GM12878 (cell line): ENCODE measurements around the gene PDGFD. TPM values are rescaled to one million over a fixed set of nuclear protein-coding genes. Genes with fewer than 3 reads are reported as not detected.

Experiments used
- ATAC-seq: fragments of 200-7000 bp; cut with Tn5 transposase; 3 replicates; pipeline ENCODE4 v1.9.1; 2020; ENCODE audit warnings: mild to moderate bottlenecking, moderate library complexity
- BruUV-seq: library from RNA; stranded (reverse); fragments of 400-500 nt; replicated peaks from 2 replicates; lab custom pipeline; 2021; lab: Mats Ljungman, UMichigan
- CTCF ChIA-PET: fragments of 300-600 bp; sonication (Branson Sonifier 250); formaldehyde crosslinking; extraction: SDS; loops from one replicate; lab custom pipeline; 2021; ENCODE audit warnings: inconsistent platforms; lab: Yijun Ruan, JAX
- POLR2A ChIA-PET: fragments of 350-600 bp; formaldehyde crosslinking; extraction: SDS; loops from one replicate; lab custom pipeline; 2021; ENCODE audit warnings: inconsistent platforms; lab: Charles Lee
- RAD21 ChIA-PET: fragments of 300-600 bp; sonication (Branson Sonifier 250); formaldehyde crosslinking; loops from one replicate; lab custom pipeline; 2023; ENCODE audit warnings: antibody characterized with exemption; ENCODE audit not compliant: unreplicated experiment; lab: Charles Lee
- SMC1A ChIA-PET: fragments of 300-600 bp; sonication (Branson Sonifier 250); formaldehyde crosslinking; loops from one replicate; lab custom pipeline; 2023; ENCODE audit not compliant: unreplicated experiment, uncharacterized antibody; lab: Charles Lee
- DNase-seq: peaks from one replicate; pipeline ENCODE4 v3.0.0-alpha.2; 2011; ENCODE audit warnings: low read depth, low spot score
- FAIRE-seq: peaks from 3 replicates; lab custom pipeline; 2011; peaks lifted over from hg19 to GRCh38; lab: Jason Lieb, UNC
- H2AFZ ChIP-seq: 2 replicates; pipeline ENCODE4 v1.6.0; 2011; ENCODE audit warnings: low read depth, low read length, control low read depth; ENCODE audit not compliant: control insufficient read depth
- H3K27ac ChIP-seq: 2 replicates; pipeline ENCODE4 v1.5.1; 2011; ENCODE audit warnings: control low read depth; ENCODE audit not compliant: control insufficient read depth, insufficient read depth
- H3K27me3 ChIP-seq, 2 experiments: replicated peaks in 1 of 2; 2 replicates each; pipeline versions ENCODE4 v1.6.0 to v1.6.1; 2011; ENCODE audit warnings: low read length in 1 of 2; ENCODE audit not compliant: control insufficient read depth in 2 of 2, insufficient read depth in 2 of 2
- H3K36me3 ChIP-seq, 2 experiments: 2 replicates each; pipeline ENCODE4 v1.5.1; 2011; ENCODE audit warnings: low read length in 1 of 2; ENCODE audit not compliant: control insufficient read depth in 2 of 2, insufficient read depth in 2 of 2
- H3K4me1 ChIP-seq: 2 replicates; pipeline ENCODE4 v1.6.1; 2011; ENCODE audit warnings: mild to moderate bottlenecking, low read length, moderate library complexity, mixed read lengths; ENCODE audit not compliant: control insufficient read depth, insufficient read depth
- H3K4me2 ChIP-seq: 2 replicates; pipeline ENCODE4 v1.6.0; 2011; ENCODE audit warnings: control low read depth; ENCODE audit not compliant: control insufficient read depth, insufficient read depth
- H3K4me3 ChIP-seq: fragments of 200-600 bp; sonication (generic); 2 replicates; pipeline ENCODE4 v1.5.1; 2016
- H3K79me2 ChIP-seq: 2 replicates; pipeline ENCODE4 v1.6.0; 2011; ENCODE audit warnings: low read length; ENCODE audit not compliant: control insufficient read depth, insufficient read depth
- H3K9ac ChIP-seq: 2 replicates; pipeline ENCODE4 v1.8.0; 2011; ENCODE audit warnings: low read length, control low read depth, mixed read lengths; ENCODE audit not compliant: control insufficient read depth, insufficient read depth
- H3K9me3 ChIP-seq: replicated peaks from 3 replicates; pipeline ENCODE4 v1.5.1; 2011; ENCODE audit warnings: mild to moderate bottlenecking, low read length; ENCODE audit not compliant: control insufficient read depth, insufficient read depth
- H4K20me1 ChIP-seq: 2 replicates; pipeline ENCODE4 v1.6.0; 2011; ENCODE audit not compliant: control insufficient read depth, insufficient read depth
- BACH1 ChIP-seq: fragments of 450-650 bp; IDR thresholded peaks from 2 replicates; pipeline ENCODE4 v1.6.1; 2017; ENCODE audit warnings: mild to moderate bottlenecking, borderline replicate concordance
- BHLHE40 ChIP-seq, 2 experiments: fragments of 450-650 bp in 1 of 2; IDR thresholded peaks; 2 replicates each; pipeline ENCODE4 v1.6.1; 2011 to 2017; ENCODE audit warnings: low read depth in 2 of 2, borderline replicate concordance in 1 of 2, improper control_type of control experiment in 1 of 2, low read length in 1 of 2, mild to moderate bottlenecking in 1 of 2
- CEBPB ChIP-seq, 2 experiments: fragments of 150-350 bp in 1 of 2; IDR thresholded peaks; 2 replicates each; pipeline ENCODE4 v1.6.1; 2012 to 2014; ENCODE audit warnings: low read depth in 2 of 2, low read length in 2 of 2, borderline replicate concordance in 1 of 2, inconsistent platforms in 1 of 2
- CHD4 ChIP-seq: fragments of 200-600 bp; sonication (generic); IDR thresholded peaks from 2 replicates; pipeline ENCODE4 v1.6.1; 2016; ENCODE audit warnings: mild to moderate bottlenecking
- MYB ChIP-seq: fragments of 150-350 bp; IDR thresholded peaks from 2 replicates; pipeline ENCODE4 v1.6.1; 2014; ENCODE audit warnings: mild to moderate bottlenecking, low read depth, low read length, borderline replicate concordance
- MYC ChIP-seq: IDR thresholded peaks from 2 replicates; pipeline ENCODE4 v1.6.1; 2011; ENCODE audit warnings: mild to moderate bottlenecking, low read length, moderate library complexity, inconsistent platforms; ENCODE audit not compliant: insufficient read depth, insufficient replicate concordance, insufficient read length, severe bottlenecking
- NFXL1 ChIP-seq: fragments of 450-650 bp; IDR thresholded peaks from 2 replicates; pipeline ENCODE4 v1.6.1; 2017; ENCODE audit warnings: antibody characterized with exemption, mild to moderate bottlenecking, borderline replicate concordance
- NFYA ChIP-seq: IDR thresholded peaks from 2 replicates; pipeline ENCODE4 v1.6.1; 2011; ENCODE audit warnings: low read depth, mild to moderate bottlenecking, low read length, improper control_type of control experiment, borderline replicate concordance
- PAX5 ChIP-seq: IDR thresholded peaks from 2 replicates; pipeline ENCODE4 v1.6.1; 2011; ENCODE audit warnings: low read depth, low read length, borderline replicate concordance
- PAX8 ChIP-seq: fragments of 450-650 bp; IDR thresholded peaks from 2 replicates; pipeline ENCODE4 v1.6.1; 2017; ENCODE audit warnings: mild to moderate bottlenecking, moderate library complexity
- PML ChIP-seq: IDR thresholded peaks from 2 replicates; pipeline ENCODE4 v1.6.1; 2012; ENCODE audit warnings: low read length, inconsistent platforms
- POU2F2 ChIP-seq: IDR thresholded peaks from 3 replicates; pipeline ENCODE4 v1.6.1; 2011; ENCODE audit warnings: low read depth, mild to moderate bottlenecking, low read length, borderline replicate concordance
- SMARCA5 ChIP-seq: fragments of 450-650 bp; IDR thresholded peaks from 2 replicates; pipeline ENCODE4 v1.6.1; 2017; ENCODE audit warnings: mild to moderate bottlenecking
- SP1 ChIP-seq: IDR thresholded peaks from one replicate; pipeline ENCODE4 v1.6.1; 2011; ENCODE audit warnings: low read depth, low read length
- TCF7 ChIP-seq: IDR thresholded peaks from 2 replicates; pipeline ENCODE4 v1.6.1; 2014; ENCODE audit warnings: antibody characterized with exemption, borderline replicate concordance
- in situ Hi-C: fragments of 300-500 bp; cut with MboI; formaldehyde crosslinking; loops from 9 replicates; pipeline ENCODE4 v1.14.3; 2018; ENCODE audit warnings: mixed read lengths
- intact Hi-C: fragments of 100-400 bp; cut with micrococcal nuclease; formaldehyde crosslinking; loops from one replicate; pipeline ENCODE4 v1.14.2; 2022; ENCODE audit not compliant: unreplicated experiment
- polyA plus RNA-seq, 11 experiments: library from polyadenylated mRNA; depleted of rRNA in 4 of 11; unstranded in 6 of 11; stranded (reverse) in 5 of 11; fragments of >200 nt; fragmentation: Nextera tagmentation in 4 of 11; fragmentation: Illumina TruSeq in 1 of 11; extraction: Ambion mirVana in 4 of 11; extraction: Trizol in 1 of 11; gene quantifications; 1 replicate in 1 of 11; 2 replicates in 10 of 11; pipeline versions ENCODE4 v1.2.1 to v1.2.3, GENCODE V29; 2011 to 2016; ENCODE audit warnings: inconsistent platforms in 2 of 11, missing spikeins in 2 of 11, low read depth in 1 of 11
- total RNA-seq, 4 experiments: library from RNA; depleted of rRNA in 3 of 4; stranded (reverse); fragments of >200 nt in 3 of 4; fragmentation: Illumina TruSeq in 1 of 4; extraction: Trizol in 1 of 4; gene quantifications; 2 replicates each; pipeline versions ENCODE4 v1.2.1 to v1.2.3, GENCODE V29; 2013 to 2021
- TF ChIP-seq, protein P1 (sequence below): fragments of 450-650 bp; IDR thresholded peaks from 2 replicates; pipeline ENCODE4 v1.6.1; 2018; ENCODE audit warnings: borderline replicate concordance, mild to moderate bottlenecking; ENCODE audit not compliant: partially characterized antibody
- TF ChIP-seq, protein P2 (sequence below): fragments of 450-650 bp; IDR thresholded peaks from 2 replicates; pipeline ENCODE4 v1.6.1; 2016; ENCODE audit warnings: mild to moderate bottlenecking
- TF ChIP-seq, protein P3 (sequence below): IDR thresholded peaks from 2 replicates; pipeline ENCODE4 v1.6.1; 2011; ENCODE audit warnings: low read depth, low read length, improper control_type of control experiment, borderline replicate concordance

Gene PDGFD
- total and polyA plus RNA-seq, 10 of the 15 experiments (the other 5 are each of a cell fraction or from before 2014, with no cell fraction given): 0.05 to 0.13 TPM; not detected in 8

DNA sequence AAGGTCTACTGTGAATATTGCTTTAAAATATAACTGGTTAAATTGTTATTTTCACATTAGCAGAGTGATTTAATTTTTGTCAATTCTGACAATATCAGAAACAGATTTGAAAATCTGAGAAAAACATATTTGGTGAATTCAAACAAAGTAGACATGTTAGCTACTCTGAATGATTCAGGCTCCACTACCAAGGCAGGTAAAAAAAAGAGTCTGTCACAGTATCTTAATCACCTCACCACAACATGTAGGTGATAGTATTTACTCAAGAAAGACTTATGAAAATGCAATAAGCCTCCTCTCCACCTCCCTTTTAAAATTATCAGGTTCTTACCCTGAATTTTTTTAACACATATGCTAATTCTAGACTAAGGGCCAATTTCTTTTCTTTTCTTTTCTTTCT lies 85.0 kb downstream of the PDGFD start:
- ChIA-PET RAD21 (no interaction called here), POLR2A (no interaction called here), CTCF (no interaction called here), SMC1A (no interaction called here)
- Histone ChIP-seq H3K79me2 (no peaks in the 10 kb centered on the region), H3K9ac (no peak overlapping the region), H3K4me2 (no peak overlapping the region), H3K4me3 (no peak overlapping the region), H3K4me1 (no peaks in the 10 kb centered on the region), H3K27ac (no peak overlapping the region), H3K9me3 (no peaks in the 10 kb centered on the region), H4K20me1 (no peaks in the 10 kb centered on the region), H3K27me3 (no peaks in the 10 kb centered on the region), H2AFZ (no peak overlapping the region), H3K36me3 (no peaks in the 10 kb centered on the region)
- TF ChIP-seq PAX5 (no peak), SP1 (no peak), MYB (no peak), CEBPB (IDR thresholded peaks at IDR 0.05; ENCODE audit: borderline replicate concordance in 1 of 2, low read depth in 2 of 2, low read length in 2 of 2) (no peak), PML (no peak), NFXL1 (no peak), MYC (no peak), PAX8 (no peak), NFYA (no peak), BHLHE40 (IDR thresholded peaks at IDR 0.05; ENCODE audit: borderline replicate concordance in 1 of 2, low read depth in 2 of 2, low read length in 1 of 2) (no peak), TCF7 (no peak), CHD4 (no peak), POU2F2 (no peak), BACH1 (no peak), SMARCA5 (no peak)
- TF ChIP-seq, protein P1, sequence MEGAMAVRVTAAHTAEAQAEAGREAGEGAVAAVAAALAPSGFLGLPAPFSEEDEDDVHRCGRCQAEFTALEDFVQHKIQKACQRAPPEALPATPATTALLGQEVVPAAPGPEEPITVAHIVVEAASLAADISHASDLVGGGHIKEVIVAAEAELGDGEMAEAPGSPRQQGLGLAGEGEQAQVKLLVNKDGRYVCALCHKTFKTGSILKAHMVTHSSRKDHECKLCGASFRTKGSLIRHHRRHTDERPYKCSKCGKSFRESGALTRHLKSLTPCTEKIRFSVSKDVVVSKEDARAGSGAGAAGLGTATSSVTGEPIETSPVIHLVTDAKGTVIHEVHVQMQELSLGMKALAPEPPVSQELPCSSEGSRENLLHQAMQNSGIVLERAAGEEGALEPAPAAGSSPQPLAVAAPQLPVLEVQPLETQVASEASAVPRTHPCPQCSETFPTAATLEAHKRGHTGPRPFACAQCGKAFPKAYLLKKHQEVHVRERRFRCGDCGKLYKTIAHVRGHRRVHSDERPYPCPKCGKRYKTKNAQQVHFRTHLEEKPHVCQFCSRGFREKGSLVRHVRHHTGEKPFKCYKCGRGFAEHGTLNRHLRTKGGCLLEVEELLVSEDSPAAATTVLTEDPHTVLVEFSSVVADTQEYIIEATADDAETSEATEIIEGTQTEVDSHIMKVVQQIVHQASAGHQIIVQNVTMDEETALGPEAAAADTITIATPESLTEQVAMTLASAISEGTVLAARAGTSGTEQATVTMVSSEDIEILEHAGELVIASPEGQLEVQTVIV: no peak
- TF ChIP-seq, protein P2, sequence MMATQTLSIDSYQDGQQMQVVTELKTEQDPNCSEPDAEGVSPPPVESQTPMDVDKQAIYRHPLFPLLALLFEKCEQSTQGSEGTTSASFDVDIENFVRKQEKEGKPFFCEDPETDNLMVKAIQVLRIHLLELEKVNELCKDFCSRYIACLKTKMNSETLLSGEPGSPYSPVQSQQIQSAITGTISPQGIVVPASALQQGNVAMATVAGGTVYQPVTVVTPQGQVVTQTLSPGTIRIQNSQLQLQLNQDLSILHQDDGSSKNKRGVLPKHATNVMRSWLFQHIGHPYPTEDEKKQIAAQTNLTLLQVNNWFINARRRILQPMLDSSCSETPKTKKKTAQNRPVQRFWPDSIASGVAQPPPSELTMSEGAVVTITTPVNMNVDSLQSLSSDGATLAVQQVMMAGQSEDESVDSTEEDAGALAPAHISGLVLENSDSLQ: no peak
- TF ChIP-seq, protein P3, sequence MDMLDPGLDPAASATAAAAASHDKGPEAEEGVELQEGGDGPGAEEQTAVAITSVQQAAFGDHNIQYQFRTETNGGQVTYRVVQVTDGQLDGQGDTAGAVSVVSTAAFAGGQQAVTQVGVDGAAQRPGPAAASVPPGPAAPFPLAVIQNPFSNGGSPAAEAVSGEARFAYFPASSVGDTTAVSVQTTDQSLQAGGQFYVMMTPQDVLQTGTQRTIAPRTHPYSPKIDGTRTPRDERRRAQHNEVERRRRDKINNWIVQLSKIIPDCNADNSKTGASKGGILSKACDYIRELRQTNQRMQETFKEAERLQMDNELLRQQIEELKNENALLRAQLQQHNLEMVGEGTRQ: no peak
- ATAC-seq (no peak), FAIRE-seq (no peak), DNase-seq (no peak)
- in situ Hi-C loops (no loop called here), intact Hi-C loops (no loop called here)
- BruUV-seq: no TSS peak
